ENCODE measurements around the gene DRAP1.

DNA sequence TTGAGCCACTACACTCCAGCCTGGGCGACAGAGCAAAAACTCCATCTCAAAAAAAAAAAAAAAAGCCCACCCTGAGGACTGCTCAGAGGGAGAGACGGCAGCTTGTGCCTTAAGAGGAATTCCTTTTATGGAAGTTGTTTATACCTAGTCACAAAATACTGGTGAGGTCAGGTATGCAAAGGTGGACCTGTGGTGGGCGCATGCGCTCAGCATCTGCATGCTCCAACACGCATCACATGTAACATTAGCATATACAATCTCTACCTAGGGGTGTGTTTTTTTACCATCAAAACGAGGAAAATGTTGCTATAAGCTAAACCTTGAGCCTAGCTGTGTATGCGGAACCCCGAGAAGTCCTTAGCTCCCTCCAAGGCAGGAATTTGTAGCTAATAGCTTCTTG lies 35.5 kb downstream of the DRAP1 start:
- TF ChIP-seq, protein P1, sequence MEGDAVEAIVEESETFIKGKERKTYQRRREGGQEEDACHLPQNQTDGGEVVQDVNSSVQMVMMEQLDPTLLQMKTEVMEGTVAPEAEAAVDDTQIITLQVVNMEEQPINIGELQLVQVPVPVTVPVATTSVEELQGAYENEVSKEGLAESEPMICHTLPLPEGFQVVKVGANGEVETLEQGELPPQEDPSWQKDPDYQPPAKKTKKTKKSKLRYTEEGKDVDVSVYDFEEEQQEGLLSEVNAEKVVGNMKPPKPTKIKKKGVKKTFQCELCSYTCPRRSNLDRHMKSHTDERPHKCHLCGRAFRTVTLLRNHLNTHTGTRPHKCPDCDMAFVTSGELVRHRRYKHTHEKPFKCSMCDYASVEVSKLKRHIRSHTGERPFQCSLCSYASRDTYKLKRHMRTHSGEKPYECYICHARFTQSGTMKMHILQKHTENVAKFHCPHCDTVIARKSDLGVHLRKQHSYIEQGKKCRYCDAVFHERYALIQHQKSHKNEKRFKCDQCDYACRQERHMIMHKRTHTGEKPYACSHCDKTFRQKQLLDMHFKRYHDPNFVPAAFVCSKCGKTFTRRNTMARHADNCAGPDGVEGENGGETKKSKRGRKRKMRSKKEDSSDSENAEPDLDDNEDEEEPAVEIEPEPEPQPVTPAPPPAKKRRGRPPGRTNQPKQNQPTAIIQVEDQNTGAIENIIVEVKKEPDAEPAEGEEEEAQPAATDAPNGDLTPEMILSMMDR (conservative IDR thresholded peaks at IDR 0.05), result no peak
- no peak for TF ChIP-seq ZFX (IDR thresholded peaks at IDR 0.05)

Data from C4-2B (cell line).